ENCODE data around the gene ZBTB17. TPM values are rescaled to one million over a fixed set of nuclear protein-coding genes. Genes with fewer than 3 reads are reported as not detected.

ZBTB17 gene
- total and polyA plus RNA-seq, 10 of the 15 experiments (the other 5 are each of a cell fraction or from before 2014, with no cell fraction given): 0.87 to 59.4 (median 38.7) TPM

DNA sequence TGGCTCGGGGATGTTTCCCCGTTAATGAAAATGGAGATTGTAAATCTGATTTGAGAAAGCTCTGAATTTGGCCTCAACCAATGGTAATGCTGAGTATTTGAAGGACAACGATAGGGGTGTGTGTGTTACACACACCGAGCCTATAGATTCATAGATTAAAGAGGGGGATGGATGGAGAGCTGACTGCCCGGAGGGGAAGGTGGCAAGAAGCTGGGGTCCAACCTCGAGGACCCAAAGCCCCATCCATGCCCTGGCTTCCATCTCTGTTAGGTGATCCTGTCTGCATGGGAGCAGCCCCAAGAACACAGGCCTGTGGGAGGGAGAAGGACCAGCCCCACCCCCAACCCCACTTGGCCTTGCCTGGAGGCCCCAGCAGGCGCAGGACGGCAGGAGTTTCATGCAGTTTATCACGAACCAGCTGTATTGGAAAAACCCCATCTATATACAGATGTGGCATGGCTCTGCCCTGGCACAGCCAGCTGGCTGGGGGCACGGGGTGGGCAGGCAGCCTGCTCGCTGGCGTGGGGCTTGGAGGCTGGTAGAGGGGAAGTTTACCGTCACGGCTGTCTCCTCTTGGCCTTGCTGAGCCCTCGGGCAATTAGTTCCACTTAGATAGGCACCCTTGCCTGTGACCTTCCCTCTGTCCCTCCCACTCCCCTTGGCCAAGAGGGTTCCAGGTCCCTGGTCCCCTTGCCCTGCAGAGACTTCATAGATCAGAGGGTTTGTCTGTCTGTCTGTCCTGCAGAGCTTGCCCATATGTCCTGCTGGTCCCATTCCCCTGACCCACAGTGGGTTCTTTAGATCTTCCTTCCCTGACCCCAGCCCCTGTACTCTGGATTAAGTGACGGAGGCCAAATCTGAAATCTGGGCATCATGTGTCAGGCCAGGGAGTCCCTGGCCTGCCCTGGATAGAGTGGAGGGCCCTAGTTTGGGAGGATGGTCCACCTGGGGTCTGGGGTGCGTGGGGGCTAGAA lies 38.9 kb upstream of the ZBTB17 start (continued):
- TF ChIP-seq, protein P1, sequence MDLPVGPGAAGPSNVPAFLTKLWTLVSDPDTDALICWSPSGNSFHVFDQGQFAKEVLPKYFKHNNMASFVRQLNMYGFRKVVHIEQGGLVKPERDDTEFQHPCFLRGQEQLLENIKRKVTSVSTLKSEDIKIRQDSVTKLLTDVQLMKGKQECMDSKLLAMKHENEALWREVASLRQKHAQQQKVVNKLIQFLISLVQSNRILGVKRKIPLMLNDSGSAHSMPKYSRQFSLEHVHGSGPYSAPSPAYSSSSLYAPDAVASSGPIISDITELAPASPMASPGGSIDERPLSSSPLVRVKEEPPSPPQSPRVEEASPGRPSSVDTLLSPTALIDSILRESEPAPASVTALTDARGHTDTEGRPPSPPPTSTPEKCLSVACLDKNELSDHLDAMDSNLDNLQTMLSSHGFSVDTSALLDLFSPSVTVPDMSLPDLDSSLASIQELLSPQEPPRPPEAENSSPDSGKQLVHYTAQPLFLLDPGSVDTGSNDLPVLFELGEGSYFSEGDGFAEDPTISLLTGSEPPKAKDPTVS (IDR thresholded peaks at IDR 0.05; ENCODE audit: low read depth, low read length): no peak
- TF ChIP-seq RAD21 (IDR thresholded peaks at IDR 0.05; ENCODE audit: insufficient read depth, low read depth, low read length): no peak
- no peak for TF ChIP-seq FOXM1 (IDR thresholded peaks at IDR 0.05; ENCODE audit: low read depth, low read length)
- peak; percentile 11; the same call in 1 of the 2 replicates for TF ChIP-seq IKZF1 (conservative IDR thresholded peaks at IDR 0.05)
- TF ChIP-seq CBFB (IDR thresholded peaks at IDR 0.05; ENCODE audit: low read depth): no peak
- no peak for TF ChIP-seq CHD4 (IDR thresholded peaks at IDR 0.05)
- TF ChIP-seq HDAC2 (IDR thresholded peaks at IDR 0.05): no peak
- TF ChIP-seq NR2F1 (conservative IDR thresholded peaks at IDR 0.05): peak; percentile 39; the same call in 1 of the 2 replicates
- no peak for TF ChIP-seq RFX5 (IDR thresholded peaks at IDR 0.05; ENCODE audit: low read depth, low read length)
- TF ChIP-seq, protein P2, sequence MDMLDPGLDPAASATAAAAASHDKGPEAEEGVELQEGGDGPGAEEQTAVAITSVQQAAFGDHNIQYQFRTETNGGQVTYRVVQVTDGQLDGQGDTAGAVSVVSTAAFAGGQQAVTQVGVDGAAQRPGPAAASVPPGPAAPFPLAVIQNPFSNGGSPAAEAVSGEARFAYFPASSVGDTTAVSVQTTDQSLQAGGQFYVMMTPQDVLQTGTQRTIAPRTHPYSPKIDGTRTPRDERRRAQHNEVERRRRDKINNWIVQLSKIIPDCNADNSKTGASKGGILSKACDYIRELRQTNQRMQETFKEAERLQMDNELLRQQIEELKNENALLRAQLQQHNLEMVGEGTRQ (IDR thresholded peaks at IDR 0.05; ENCODE audit: borderline replicate concordance, low read depth, low read length): no peak
- TF ChIP-seq YBX1 (IDR thresholded peaks at IDR 0.05): no peak
- TF ChIP-seq, protein P3, sequence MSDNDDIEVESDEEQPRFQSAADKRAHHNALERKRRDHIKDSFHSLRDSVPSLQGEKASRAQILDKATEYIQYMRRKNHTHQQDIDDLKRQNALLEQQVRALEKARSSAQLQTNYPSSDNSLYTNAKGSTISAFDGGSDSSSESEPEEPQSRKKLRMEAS (IDR thresholded peaks at IDR 0.05; ENCODE audit: low read depth, low read length): 0 out of 2 replicates have a peak, but pooled peaks have one; percentile 26
